SK-N-SH (cell line): ENCODE measurements around the gene SMPDL3B. TPM values are rescaled to one million over a fixed set of nuclear protein-coding genes. Genes with fewer than 3 reads are reported as not detected.
"Not testable (repeated sequence)": the region's sequence is repeated elsewhere in the genome, so short reads cannot be mapped to it uniquely, and the experiment has no call there.

ENCODE experiments used
- CTCF ChIA-PET: fragments of 300-600, 350-600 bp; formaldehyde crosslinking; extraction: SDS; loops from one replicate; lab custom pipeline; 2021; lab: Yijun Ruan, JAX
- POLR2A ChIA-PET: fragments of 350-600 bp; sonication (Branson Sonifier 250); formaldehyde crosslinking; extraction: SDS; loops from one replicate; lab custom pipeline; 2020; ENCODE audit warnings: antibody characterized with exemption, inconsistent platforms; lab: Yijun Ruan, JAX
- DNase-seq: peaks from one replicate; pipeline ENCODE4 v3.0.0; 2012
- H2AFZ ChIP-seq: fragments of 200-600 bp; sonication (generic); 2 replicates; pipeline ENCODE4 v1.8.1; 2016; ENCODE audit warnings: antibody characterized with exemption, mild to moderate bottlenecking, low read depth
- H3F3A ChIP-seq: fragments of 200-600 bp; sonication (generic); replicated peaks from 2 replicates; pipeline ENCODE3; 2016; ENCODE audit warnings: antibody characterized with exemption, mild to moderate bottlenecking; ENCODE audit not compliant: insufficient read depth
- H3K27ac ChIP-seq, 2 experiments: fragments of 200-500 bp in 1 of 2; fragments of 200-600 bp in 1 of 2; sonication (Bioruptor generic) in 1 of 2; sonication (generic), shearing (Covaris generic) in 1 of 2; 2 replicates each; pipeline versions ENCODE4 v1.5.1 to v1.6.1; 2014 to 2016; ENCODE audit warnings: low read depth in 2 of 2, inconsistent platforms in 1 of 2, low read length in 1 of 2, mild to moderate bottlenecking in 1 of 2, mixed read lengths in 1 of 2
- H3K27me3 ChIP-seq: fragments of 200-600 bp; sonication (generic), shearing (Covaris generic); 2 replicates; pipeline ENCODE4 v1.6.1; 2016; ENCODE audit warnings: mixed run types; ENCODE audit not compliant: insufficient read depth
- H3K36me3 ChIP-seq, 2 experiments: fragments of 200-500 bp in 1 of 2; fragments of 200-600 bp in 1 of 2; sonication (Bioruptor generic) in 1 of 2; sonication (generic) in 1 of 2; replicated peaks in 1 of 2; 2 replicates each; pipeline versions ENCODE3 to v1.5.1; 2014 to 2016; ENCODE audit warnings: low read length in 1 of 2, mild to moderate bottlenecking in 1 of 2; ENCODE audit not compliant: insufficient read depth in 2 of 2, control insufficient read depth in 1 of 2
- H3K4me1 ChIP-seq, 2 experiments: fragments of 200-500 bp in 1 of 2; fragments of 200-600 bp in 1 of 2; sonication (Bioruptor generic) in 1 of 2; sonication (generic), shearing (Covaris generic) in 1 of 2; 2 replicates each; pipeline versions ENCODE4 v1.5.1 to v1.6.1; 2014 to 2016; ENCODE audit warnings: low read depth in 1 of 2, low read length in 1 of 2, mixed run types in 1 of 2; ENCODE audit not compliant: insufficient read depth in 2 of 2, control insufficient read depth in 1 of 2
- H3K4me2 ChIP-seq: fragments of 200-600 bp; sonication (generic), shearing (Covaris generic); 2 replicates; pipeline ENCODE4 v1.6.1; 2017; ENCODE audit warnings: mixed run types
- H3K4me3 ChIP-seq, 2 experiments: fragments of 200-500 bp in 1 of 2; fragments of 200-600 bp in 1 of 2; sonication (Bioruptor generic) in 1 of 2; sonication (generic), shearing (Covaris generic) in 1 of 2; 2 replicates each; pipeline versions ENCODE4 v1.5.1 to v1.8.1; 2014 to 2016; ENCODE audit warnings: low read depth in 2 of 2, inconsistent platforms in 1 of 2, low read length in 1 of 2, mild to moderate bottlenecking in 1 of 2, mixed read lengths in 1 of 2, moderate library complexity in 1 of 2
- H3K79me2 ChIP-seq: fragments of 200-600 bp; sonication (generic); 2 replicates; pipeline ENCODE4 v1.8.1; 2017; ENCODE audit warnings: mild to moderate bottlenecking; ENCODE audit not compliant: insufficient read depth
- H3K9ac ChIP-seq: fragments of 200-600 bp; sonication (generic); 2 replicates; pipeline ENCODE4 v1.6.1; 2017; ENCODE audit warnings: mixed run types
- H3K9me2 ChIP-seq: fragments of 200-600 bp; sonication (generic); 2 replicates; pipeline ENCODE4 v1.6.1; 2017; ENCODE audit warnings: mixed run types
- H3K9me3 ChIP-seq: fragments of 200-600 bp; sonication (generic); 2 replicates; pipeline ENCODE4 v1.6.1; 2017; ENCODE audit warnings: mixed run types, mild to moderate bottlenecking, moderate library complexity
- H4K20me1 ChIP-seq: fragments of 200-600 bp; sonication (generic); 2 replicates; pipeline ENCODE4 v1.6.1; 2017; ENCODE audit warnings: mild to moderate bottlenecking, mixed run types; ENCODE audit not compliant: insufficient read depth
- FOSL2 ChIP-seq: IDR thresholded peaks from 2 replicates; pipeline ENCODE4 v1.4.0; 2012; ENCODE audit warnings: low read depth, mild to moderate bottlenecking, moderate library complexity, borderline replicate concordance
- FOXJ3 ChIP-seq: sonication (generic); formaldehyde crosslinking; IDR thresholded peaks from 2 replicates; pipeline ENCODE4 v1.5.1; 2020; ENCODE audit warnings: mild to moderate bottlenecking, missing genetic modification reagents
- GABPA ChIP-seq: IDR thresholded peaks from 2 replicates; pipeline ENCODE4 v1.4.0; 2012; ENCODE audit warnings: low read depth, mild to moderate bottlenecking
- GATA2 ChIP-seq: sonication (generic); formaldehyde crosslinking; IDR thresholded peaks from 2 replicates; pipeline ENCODE4 v1.5.0; 2020; ENCODE audit warnings: mild to moderate bottlenecking, missing genetic modification reagents
- MEF2A ChIP-seq: IDR thresholded peaks from 2 replicates; pipeline ENCODE4 v1.4.0; 2012; ENCODE audit warnings: low read depth, borderline replicate concordance
- NFIC ChIP-seq: IDR thresholded peaks from 2 replicates; pipeline ENCODE4 v1.4.0; 2012; ENCODE audit warnings: borderline replicate concordance
- NRF1 ChIP-seq: IDR thresholded peaks from 2 replicates; pipeline ENCODE4 v1.6.1; 2012; ENCODE audit warnings: low read depth, mild to moderate bottlenecking, low read length
- PBX3 ChIP-seq: IDR thresholded peaks from 2 replicates; pipeline ENCODE4; 2012
- POLR2AphosphoS5 ChIP-seq: IDR thresholded peaks from 2 replicates; pipeline ENCODE4 v1.6.1; 2012; ENCODE audit warnings: low read depth, low read length
- SIN3A ChIP-seq: IDR thresholded peaks from 2 replicates; pipeline ENCODE4 v1.6.1; 2012; ENCODE audit warnings: low read depth, mild to moderate bottlenecking, low read length, moderate library complexity, borderline replicate concordance
- SMC3 ChIP-seq: IDR thresholded peaks from 2 replicates; pipeline ENCODE4 v1.6.1; 2012; ENCODE audit warnings: low read depth, low read length, improper control_type of control experiment
- TAF1 ChIP-seq: IDR thresholded peaks from 2 replicates; pipeline ENCODE4 v1.6.1; 2012; ENCODE audit warnings: low read depth, mild to moderate bottlenecking, low read length, moderate library complexity, borderline replicate concordance
- USF1 ChIP-seq: IDR thresholded peaks from 2 replicates; pipeline ENCODE4 v1.4.0; 2012; ENCODE audit warnings: low read depth, borderline replicate concordance
- YY1 ChIP-seq: IDR thresholded peaks from 2 replicates; pipeline ENCODE4 v1.4.0; 2012; ENCODE audit warnings: low read depth, mild to moderate bottlenecking
- ZBTB33 ChIP-seq: IDR thresholded peaks from 2 replicates; pipeline ENCODE4 v1.4.0; 2012; ENCODE audit warnings: low read depth, borderline replicate concordance
- WGBS: methylation state at CpG from one replicate; pipeline ENCODE4 v1.1.6; 2017; ENCODE audit warnings: low lambda C conversion rate; 5-methylcytosine and 5-hydroxymethylcytosine counted together
- polyA plus RNA-seq, 3 experiments: library from polyadenylated mRNA; depleted of rRNA; stranded (reverse); fragments of >200 nt; gene quantifications; 2 replicates each; pipeline ENCODE4 v1.2.3, GENCODE V29; 2012

SMPDL3B gene
- polyA plus RNA-seq, 1 of the 3 experiments (the other 2 are of a cell fraction), result 0.95 TPM

- 100% methylated on average over 1 of the region's 1 CpG for WGBS
- H3K9me2 ChIP-seq, result no peaks in the 10 kb centered on the region
- H3F3A ChIP-seq, result no peaks in the 10 kb centered on the region
- peaks cover 69 to 72% of the 10 kb centered on the region in 2 experiments for H3K36me3 ChIP-seq
- no peak overlapping the region for H2AFZ ChIP-seq
- no peaks in the 10 kb centered on the region for H3K27me3 ChIP-seq
- no peaks in the 10 kb centered on the region for H3K9me3 ChIP-seq
- H3K79me2 ChIP-seq, result no peaks in the 10 kb centered on the region
- no peak overlapping the region for H3K9ac ChIP-seq
- CTCF ChIA-PET, result interaction anchor here (0.8 to 1.7 kb wide), 2 partner anchors 18 to 53 kb away, joined by 3 read pairs; no protein-coding TSS in a partner anchor
- no peak for TF ChIP-seq SIN3A
- no peak for DNase-seq
- no peak overlapping the region for H3K4me2 ChIP-seq
- POLR2A ChIA-PET, result no interaction called here
- no peaks in the 10 kb centered on the region for H4K20me1 ChIP-seq
- H3K4me3 ChIP-seq, result no peak overlapping the region
- no peak overlapping the region for H3K27ac ChIP-seq
- H3K4me1 ChIP-seq, result no peaks in the 10 kb centered on the region
Measured at GRCh38 chr1:27994060-27994459, 59.3 kb downstream of the SMPDL3B start.

- H3F3A ChIP-seq, H3K4me3 ChIP-seq, H3K4me2 ChIP-seq, H3K27ac ChIP-seq, H3K9me2 ChIP-seq, H2AFZ ChIP-seq, H3K79me2 ChIP-seq, H4K20me1 ChIP-seq, H3K9ac ChIP-seq, H3K27me3 ChIP-seq, POLR2A ChIA-PET, H3K9me3 ChIP-seq, DNase-seq, H3K4me1 ChIP-seq: not testable (repeated sequence)
- peaks cover 69 to 71% of the 10 kb centered on the region in 2 experiments for H3K36me3 ChIP-seq
- WGBS, result 97% methylated on average over 6 of the region's 6 CpGs
- CTCF ChIA-PET, result interaction anchor here (0.8 to 1.4 kb wide), 2 partner anchors 54 to 136 kb away, joined by 3 to 7 read pairs; no protein-coding TSS in a partner anchor
Measured at GRCh38 chr1:27994526-27994925, 59.7 kb downstream of the SMPDL3B start.

- CTCF ChIA-PET, result interaction anchor here (0.7 to 2.0 kb wide), 2 partner anchors 9 to 329 kb away, joined by 3 to 6 read pairs; no protein-coding TSS in a partner anchor
- WGBS, result 100% methylated on average over 1 of the region's 1 CpG
- POLR2A ChIA-PET, result no interaction called here
Measured at GRCh38 chr1:27999055-27999454, 64.3 kb downstream of the SMPDL3B start.

More at GRCh38 chr1:27999055-27999454, 64.3 kb downstream of the SMPDL3B start:
- Histone ChIP-seq H3K27ac (no peak overlapping the region), H3K9me2 (no peaks in the 10 kb centered on the region), H3K4me1 (no peaks in the 10 kb centered on the region), H2AFZ (no peak overlapping the region), H3K9ac (no peak overlapping the region), H3K9me3 (no peaks in the 10 kb centered on the region), H3K27me3 (no peaks in the 10 kb centered on the region), H3K4me2 (no peak overlapping the region), H4K20me1 (no peaks in the 10 kb centered on the region), H3K79me2 (no peaks in the 10 kb centered on the region), H3K4me3 (no peak overlapping the region), H3F3A (no peaks in the 10 kb centered on the region), H3K36me3 (peaks cover 41 to 59% of the 10 kb centered on the region in 2 experiments)
- no peak for DNase-seq
- TF ChIP-seq GABPA (no peak), ZBTB33 (no peak), TAF1 (no peak), NFIC (no peak), PBX3 (no peak), SIN3A (no peak), FOXJ3 (no peak), MEF2A (no peak), NRF1 (no peak), USF1 (no peak), FOSL2 (no peak), SMC3 (no peak), YY1 (no peak), POLR2AphosphoS5 (no peak), GATA2 (CRISPR knock-in tag) (no peak)
